GM23338 (cell line): Measurements from ENCODE around the gene PGM1. TPM values are rescaled to one million over a fixed set of nuclear protein-coding genes. Genes with fewer than 3 reads are reported as not detected.

Experiments
- ATAC-seq: fragments of 200-7000 bp; cut with Tn5 transposase; 3 replicates; pipeline ENCODE4 v1.9.1; 2020
- DNase-seq: peaks from one replicate; pipeline ENCODE4 v3.0.0-alpha.2; 2015; ENCODE audit warnings: low spot score
- H2AFZ ChIP-seq: fragments of 200-600 bp; sonication (generic); 2 replicates; pipeline ENCODE4 v1.8.0; 2016; ENCODE audit warnings: antibody characterized with exemption, mild to moderate bottlenecking, moderate library complexity
- H3F3A ChIP-seq: fragments of 200-600 bp; sonication (generic); replicated peaks from 2 replicates; pipeline ENCODE4 v1.8.0; 2017; ENCODE audit warnings: antibody characterized with exemption, mixed run types, low read depth
- H3K27ac ChIP-seq: fragments of 200-600 bp; sonication (generic); 2 replicates; pipeline ENCODE4 v1.6.1; 2016; ENCODE audit warnings: low read depth
- H3K27me3 ChIP-seq: fragments of 200-600 bp; sonication (generic); 2 replicates; pipeline ENCODE4 v1.8.0; 2016; ENCODE audit warnings: mild to moderate bottlenecking, mixed run types, moderate library complexity; ENCODE audit not compliant: insufficient read depth
- H3K36me3 ChIP-seq: fragments of 200-600 bp; sonication (generic); 2 replicates; pipeline ENCODE4 v1.8.0; 2016; ENCODE audit warnings: mild to moderate bottlenecking; ENCODE audit not compliant: insufficient read depth
- H3K4me1 ChIP-seq: fragments of 200-600 bp; sonication (generic); 2 replicates; pipeline ENCODE4 v1.8.0; 2016; ENCODE audit warnings: mild to moderate bottlenecking, moderate library complexity; ENCODE audit not compliant: insufficient read depth
- H3K4me2 ChIP-seq: fragments of 200-600 bp; sonication (generic); 2 replicates; pipeline ENCODE4 v1.7.1; 2017; ENCODE audit warnings: mixed run types
- H3K4me3 ChIP-seq: fragments of 200-600 bp; sonication (generic); 2 replicates; pipeline ENCODE4 v1.6.1; 2016; ENCODE audit warnings: mixed run types
- H3K79me2 ChIP-seq: fragments of 200-600 bp; sonication (generic); replicated peaks from 2 replicates; pipeline ENCODE4 v1.8.0; 2017; ENCODE audit warnings: mild to moderate bottlenecking; ENCODE audit not compliant: insufficient read depth
- H3K9me2 ChIP-seq: fragments of 200-600 bp; sonication (generic); 2 replicates; pipeline ENCODE4 v1.8.0; 2017; ENCODE audit not compliant: insufficient read depth
- H4K20me1 ChIP-seq: fragments of 200-600 bp; sonication (generic); replicated peaks from 2 replicates; pipeline ENCODE4 v1.8.0; 2017; ENCODE audit warnings: mild to moderate bottlenecking; ENCODE audit not compliant: insufficient read depth
- H3K27ac Mint-ChIP-seq: 2 replicates; pipeline ENCODE4 v1.8.0; 2020; ENCODE audit warnings: inconsistent platforms, mild to moderate bottlenecking, moderate library complexity, mixed read lengths
- H3K27me3 Mint-ChIP-seq: 3 replicates; pipeline ENCODE4 v1.8.0; 2022; ENCODE audit warnings: low read depth, mild to moderate bottlenecking, moderate library complexity, mixed read lengths, inconsistent platforms; ENCODE audit not compliant: insufficient read depth, poor library complexity
- H3K36me3 Mint-ChIP-seq: 3 replicates; pipeline ENCODE4 v1.8.0; 2021; ENCODE audit warnings: low read depth, mild to moderate bottlenecking, inconsistent platforms, moderate library complexity, mixed read lengths
- H3K4me1 Mint-ChIP-seq: 3 replicates; pipeline ENCODE4 v1.8.0; 2020; ENCODE audit warnings: mild to moderate bottlenecking, inconsistent platforms, mixed read lengths
- H3K4me3 Mint-ChIP-seq: 3 replicates; pipeline ENCODE4 v1.8.0; 2021; ENCODE audit warnings: moderate library complexity, mild to moderate bottlenecking, inconsistent platforms, mixed read lengths
- H3K9me3 Mint-ChIP-seq: 3 replicates; pipeline ENCODE4 v1.8.0; 2020; ENCODE audit warnings: moderate library complexity, mild to moderate bottlenecking, inconsistent platforms, mixed read lengths
- CREB1 ChIP-seq: fragments of 250-450 bp; sonication (Bioruptor Pico); IDR thresholded peaks from 2 replicates; pipeline ENCODE4 v1.5.0; 2020; ENCODE audit warnings: low read depth, mild to moderate bottlenecking, moderate library complexity
- CTCF ChIP-seq, 2 experiments: fragments of 200-600 bp in 1 of 2; sonication (generic) in 1 of 2; conservative IDR thresholded peaks; 2 replicates each; pipeline versions ENCODE4 v1.5.1 to v1.6.1; 2016 to 2017; ENCODE audit warnings: antibody characterized with exemption in 2 of 2, low read depth in 2 of 2, mild to moderate bottlenecking in 2 of 2, moderate library complexity in 1 of 2
- ETS1 ChIP-seq: IDR thresholded peaks from 2 replicates; pipeline ENCODE4 v1.6.1; 2016; ENCODE audit warnings: antibody characterized with exemption
- JUNB ChIP-seq: IDR thresholded peaks from one replicate; pipeline ENCODE4 v1.6.1; 2016; ENCODE audit warnings: antibody characterized with exemption; ENCODE audit not compliant: unreplicated experiment
- NANOG ChIP-seq: IDR thresholded peaks from 2 replicates; pipeline ENCODE4 v1.6.1; 2016; ENCODE audit warnings: antibody characterized with exemption, borderline replicate concordance
- POLR2AphosphoS5 ChIP-seq: IDR thresholded peaks from 2 replicates; pipeline ENCODE4 v1.6.1; 2016; ENCODE audit warnings: antibody characterized with exemption, low read depth
- REST ChIP-seq: IDR thresholded peaks from one replicate; pipeline ENCODE4 v1.6.1; 2018; ENCODE audit warnings: antibody characterized with exemption; ENCODE audit not compliant: unreplicated experiment
- ZNF462 ChIP-seq: fragments of 250-450 bp; sonication (Bioruptor Pico); IDR thresholded peaks from 2 replicates; pipeline ENCODE4 v1.5.0; 2020; ENCODE audit warnings: mild to moderate bottlenecking, moderate library complexity
- polyA plus RNA-seq: library from polyadenylated mRNA; unstranded; fragments of >200 nt; fragmentation: Nextera tagmentation; extraction: Ambion mirVana; gene quantifications from 2 replicates; pipeline ENCODE4 v1.2.1, GENCODE V29; 2016
- total RNA-seq: library from RNA; depleted of rRNA; stranded (reverse); fragments of >200 nt; shearing (Covaris generic); gene quantifications from 2 replicates; pipeline ENCODE4 v1.2.3, GENCODE V29; 2014

PGM1 gene
- total and polyA plus RNA-seq, 2 experiments from 2014 or later: 20.9 to 71.9 TPM

- TF ChIP-seq ZNF462 (CRISPR knock-in tag) (no peak), JUNB (no peak), POLR2AphosphoS5 (no peak), REST (no peak)
Observed at GRCh38 chr1:63703701-63704107, 110.5 kb downstream of the PGM1 start (continued).

- Mint-ChIP-seq H3K4me3 (no peak overlapping the region), H3K27me3 (peaks cover 5% of the 10 kb centered on the region), H3K4me1 (peaks cover 18% of the 10 kb centered on the region), H3K27ac (no peak overlapping the region), H3K36me3 (no peaks in the 10 kb centered on the region; the same call in 2 of the 3 replicates), H3K9me3 (no peaks in the 10 kb centered on the region)
- Histone ChIP-seq H3K36me3 (no peaks in the 10 kb centered on the region), H3K27ac (no peak overlapping the region), H3K9me2 (peaks cover 11% of the 10 kb centered on the region; the same call in 1 of the 2 replicates), H3F3A (no peaks in the 10 kb centered on the region), H4K20me1 (no peaks in the 10 kb centered on the region), H3K4me2 (no peak overlapping the region), H2AFZ (no peak overlapping the region), H3K4me1 (peaks cover 11% of the 10 kb centered on the region), H3K4me3 (no peak overlapping the region), H3K27me3 (no peaks in the 10 kb centered on the region), H3K79me2 (no peaks in the 10 kb centered on the region)
- no peak for ATAC-seq
- no peak for DNase-seq
- no peak for TF ChIP-seq CTCF (conservative IDR thresholded peaks at IDR 0.05; ENCODE audit: low read depth in 2 of 2)
- no peak for TF ChIP-seq CREB1 (CRISPR knock-in tag)
- no peak for TF ChIP-seq JUNB
- TF ChIP-seq ETS1: no peak
- no peak for TF ChIP-seq NANOG
Observed at GRCh38 chr1:63704443-63704842, 111.2 kb downstream of the PGM1 start.
